ENCODE results near the gene SLC35E1. TPM values are rescaled to one million over a fixed set of nuclear protein-coding genes. Genes with fewer than 3 reads are reported as not detected.

Gene SLC35E1
- total RNA-seq, 6 experiments from 2014 or later, result 17.2 to 27.4 (median 20.1) TPM

GRCh38 chr19:16593181-16593580 lies 21.0 kb upstream of the SLC35E1 start:
- H3K27me3 ChIP-seq, result no peaks in the 10 kb centered on the region
- no peak for ATAC-seq
- no peaks in the 10 kb centered on the region for H3K9me3 ChIP-seq
- H3K27ac ChIP-seq, result no peak overlapping the region
- intact Hi-C loops (cut with DNase I), result no loop called here
- TF ChIP-seq POLR2A (IDR thresholded peaks at IDR 0.05) (no peak), CTCF (IDR thresholded peaks at IDR 0.05) (no peak)
- no peak overlapping the region for H3K4me3 ChIP-seq
- 92% methylated on average over 2 of the region's 4 CpGs for WGBS (ENCODE audit: insufficient coverage, low coverage, low lambda C conversion rate, missing lambda C conversion rate)
- peaks cover 0 to 9% (median 0%) of the 10 kb centered on the region in 4 donors for H3K4me1 ChIP-seq
- DNase-seq, result no peak
- H3K36me3 ChIP-seq, result no peaks in the 10 kb centered on the region

GRCh38 chr19:16591803-16592556 lies 19.8 kb upstream of the SLC35E1 start:
- no peak overlapping the region for H3K4me3 ChIP-seq
- intact Hi-C loops (cut with DNase I), result no loop called here
- DNase-seq, result no peak
- no peaks in the 10 kb centered on the region for H3K36me3 ChIP-seq
- H3K27ac ChIP-seq, result no peak overlapping the region
- TF ChIP-seq POLR2A (IDR thresholded peaks at IDR 0.05) (no peak), CTCF (IDR thresholded peaks at IDR 0.05) (no peak)
- H3K27me3 ChIP-seq, result no peaks in the 10 kb centered on the region
- no peaks in the 10 kb centered on the region for H3K9me3 ChIP-seq
- H3K4me1 ChIP-seq, result peaks cover 0 to 5% (median 0%) of the 10 kb centered on the region in 4 donors
- 80% methylated on average over 4 of the region's 10 CpGs for WGBS (ENCODE audit: insufficient coverage, low coverage, low lambda C conversion rate, missing lambda C conversion rate)
- ATAC-seq, result no peak

GRCh38 chr19:16590876-16591802 lies 18.9 kb upstream of the SLC35E1 start:
- H3K27ac ChIP-seq, result no peak overlapping the region
- intact Hi-C loops (cut with DNase I), result no loop called here
- no peak for TF ChIP-seq CTCF (IDR thresholded peaks at IDR 0.05)
- no peak for TF ChIP-seq POLR2A (IDR thresholded peaks at IDR 0.05)

GRCh38 chr19:16589917-16590316 lies 17.7 kb upstream of the SLC35E1 start:
- DNase-seq, result no peak
- no peaks in the 10 kb centered on the region for H3K27me3 ChIP-seq
- intact Hi-C loops (cut with DNase I), result no loop called here
- WGBS (ENCODE audit: insufficient coverage, low coverage, low lambda C conversion rate, missing lambda C conversion rate), result 33% methylated on average over 1 of the region's 3 CpGs
- no peaks in the 10 kb centered on the region for H3K36me3 ChIP-seq
- H3K4me3 ChIP-seq, result no peak overlapping the region
- H3K4me1 ChIP-seq, result peaks cover 0 to 5% (median 0%) of the 10 kb centered on the region in 4 donors
- no peak overlapping the region for H3K27ac ChIP-seq
- TF ChIP-seq CTCF (IDR thresholded peaks at IDR 0.05), result no peak
- TF ChIP-seq POLR2A (IDR thresholded peaks at IDR 0.05), result no peak
- no peaks in the 10 kb centered on the region for H3K9me3 ChIP-seq
- ATAC-seq, result no peak

More at GRCh38 chr19:16590876-16591802, 18.9 kb upstream of the SLC35E1 start:
- ATAC-seq (no peak), DNase-seq (no peak)
- 97% methylated on average over 4 of the region's 9 CpGs for WGBS (ENCODE audit: insufficient coverage, low coverage, low lambda C conversion rate, missing lambda C conversion rate)
- H3K27me3 ChIP-seq, result no peaks in the 10 kb centered on the region
- H3K9me3 ChIP-seq, result no peaks in the 10 kb centered on the region
- no peaks in the 10 kb centered on the region for H3K36me3 ChIP-seq
- H3K4me3 ChIP-seq, result no peak overlapping the region
- peaks cover 0 to 5% (median 0%) of the 10 kb centered on the region in 4 donors for H3K4me1 ChIP-seq

All from right lobe of liver (tissue), 6 donors.